HCT116 (cell line): ENCODE data around the gene HHIPL1. TPM values are rescaled to one million over a fixed set of nuclear protein-coding genes. Genes with fewer than 3 reads are reported as not detected.

Source experiments
- ATAC-seq: fragments of 200-7000 bp; cut with Tn5 transposase; 2 replicates; pipeline ENCODE4 v1.9.1; 2020; ENCODE audit warnings: mild to moderate bottlenecking, moderate library complexity
- BruUV-seq: library from RNA; stranded (reverse); fragments of 400-500 nt; replicated peaks from 2 replicates; lab custom pipeline; 2021; lab: Mats Ljungman, UMichigan
- CTCF ChIA-PET: fragments of 300-600 bp; sonication (Branson Sonifier 250); formaldehyde crosslinking; loops from one replicate; lab custom pipeline; 2021; ENCODE audit warnings: antibody characterized with exemption; lab: Charles Lee
- POLR2A ChIA-PET: fragments of 300-600, 350-600 bp; sonication (Branson Sonifier 250); formaldehyde crosslinking; loops from one replicate; lab custom pipeline; 2021; ENCODE audit warnings: antibody characterized with exemption; lab: Charles Lee
- RAD21 ChIA-PET, 2 experiments: fragments of 300-600 bp; sonication (Branson Sonifier 250); formaldehyde crosslinking; loops; one replicate each; lab custom pipeline; 2023; ENCODE audit warnings: low total read pairs in 2 of 2; ENCODE audit not compliant: uncharacterized antibody in 2 of 2, unreplicated experiment in 2 of 2, low non-redundant PET in 1 of 2; lab: Charles Lee
- DNase-seq: peaks from one replicate; pipeline ENCODE4 v3.0.0-alpha.2; 2010; ENCODE audit warnings: low read depth, low spot score
- H2AFZ ChIP-seq: fragments of 200-600 bp; shearing (Covaris generic), sonication (generic); 2 replicates; pipeline ENCODE4 v1.6.1; 2017; ENCODE audit warnings: low read depth, mixed run types, mixed read lengths, antibody characterized with exemption, low read length; ENCODE audit not compliant: poor library complexity, severe bottlenecking
- H3K27ac ChIP-seq: 2 replicates; pipeline ENCODE4 v1.5.1; 2012; ENCODE audit warnings: low read depth, low read length
- H3K27me3 ChIP-seq: fragments of 200-600 bp; sonication (generic); 2 replicates; pipeline ENCODE4 v1.6.1; 2016; ENCODE audit warnings: mixed run types, low read length, mixed read lengths; ENCODE audit not compliant: insufficient read depth
- H3K36me3 ChIP-seq, 2 experiments: fragments of 200-500 bp in 1 of 2; fragments of 200-600 bp in 1 of 2; sonication (Bioruptor generic) in 1 of 2; sonication (generic) in 1 of 2; 2 replicates each; pipeline versions ENCODE4 v1.5.1 to v1.6.1; 2014 to 2016; ENCODE audit warnings: low read length in 2 of 2, inconsistent platforms in 1 of 2, mixed read lengths in 1 of 2, mixed run types in 1 of 2; ENCODE audit not compliant: insufficient read depth in 2 of 2, control insufficient read depth in 1 of 2
- H3K4me1 ChIP-seq, 2 experiments: fragments of 200-600 bp in 1 of 2; sonication (generic) in 1 of 2; 2 replicates each; pipeline versions ENCODE4 v1.5.1 to v1.6.1; 2012 to 2017; ENCODE audit warnings: low read length in 2 of 2, inconsistent platforms in 1 of 2, mild to moderate bottlenecking in 1 of 2, mixed read lengths in 1 of 2, mixed run types in 1 of 2, moderate library complexity in 1 of 2; ENCODE audit not compliant: insufficient read depth in 2 of 2, control insufficient read depth in 1 of 2
- H3K4me2 ChIP-seq: fragments of 200-600 bp; sonication (generic); 2 replicates; pipeline ENCODE4 v1.6.1; 2017; ENCODE audit warnings: mixed run types, low read length, mixed read lengths
- H3K4me3 ChIP-seq, 2 experiments: fragments of 200-600 bp in 1 of 2; sonication (generic) in 1 of 2; replicated peaks in 1 of 2; 2 replicates each; pipeline ENCODE4 v1.5.1; 2011 to 2016; ENCODE audit warnings: low read length in 2 of 2, control low read depth in 1 of 2, low read depth in 1 of 2, mild to moderate bottlenecking in 1 of 2, mixed read lengths in 1 of 2, mixed run types in 1 of 2
- H3K79me2 ChIP-seq: fragments of 200-600 bp; sonication (generic); 2 replicates; pipeline ENCODE4 v1.6.1; 2017; ENCODE audit warnings: mild to moderate bottlenecking, mixed run types, low read length, moderate library complexity, mixed read lengths; ENCODE audit not compliant: insufficient read depth
- H3K9ac ChIP-seq: fragments of 200-600 bp; sonication (generic); 2 replicates; pipeline ENCODE4 v1.6.1; 2016; ENCODE audit warnings: low read length, mixed read lengths
- H3K9me2 ChIP-seq: fragments of 200-600 bp; sonication (generic), shearing (Covaris generic); 2 replicates; pipeline ENCODE4 v1.6.1; 2017; ENCODE audit warnings: mixed run types, mild to moderate bottlenecking, moderate library complexity; ENCODE audit not compliant: insufficient read depth
- H3K9me3 ChIP-seq, 2 experiments: fragments of 200-500 bp in 1 of 2; fragments of 200-600 bp in 1 of 2; sonication (Bioruptor generic) in 1 of 2; sonication (generic) in 1 of 2; 2 replicates each; pipeline ENCODE4 v1.6.1; 2014 to 2017; ENCODE audit warnings: low read length in 2 of 2, mixed read lengths in 2 of 2, inconsistent platforms in 1 of 2, low read depth in 1 of 2, mild to moderate bottlenecking in 1 of 2, mixed run types in 1 of 2, moderate library complexity in 1 of 2; ENCODE audit not compliant: control insufficient read depth in 1 of 2, insufficient read depth in 1 of 2
- H4K20me1 ChIP-seq: fragments of 200-600 bp; sonication (generic), shearing (Covaris generic); 2 replicates; pipeline ENCODE4 v1.6.1; 2017; ENCODE audit warnings: mixed run types, mild to moderate bottlenecking, moderate library complexity; ENCODE audit not compliant: insufficient read depth
- CBX3 ChIP-seq: IDR thresholded peaks from 2 replicates; pipeline ENCODE4 v1.6.1; 2012; ENCODE audit warnings: low read depth
- CEBPB ChIP-seq: IDR thresholded peaks from 2 replicates; pipeline ENCODE4 v1.6.1; 2012; ENCODE audit warnings: low read depth
- EGR1 ChIP-seq: IDR thresholded peaks from 2 replicates; pipeline ENCODE4 v1.6.1; 2012; ENCODE audit warnings: low read depth
- EZH2phosphoT487 ChIP-seq: fragments of 200-600 bp; IDR thresholded peaks from 2 replicates; pipeline ENCODE4 v1.6.1; 2018; ENCODE audit warnings: antibody characterized with exemption, borderline replicate concordance
- JUND ChIP-seq: IDR thresholded peaks from 2 replicates; pipeline ENCODE4 v1.6.1; 2012
- POLR2A ChIP-seq: IDR thresholded peaks from 2 replicates; pipeline ENCODE4 v1.7.0; 2011; ENCODE audit warnings: borderline replicate concordance; ENCODE audit not compliant: insufficient read depth, insufficient read length; ENCODE audit errors: extremely low read depth
- REST ChIP-seq: IDR thresholded peaks from 2 replicates; pipeline ENCODE4 v1.6.1; 2012; ENCODE audit warnings: low read depth
- SIN3A ChIP-seq: IDR thresholded peaks from 2 replicates; pipeline ENCODE4 v1.6.1; 2012; ENCODE audit warnings: low read depth
- SRF ChIP-seq: IDR thresholded peaks from 2 replicates; pipeline ENCODE4 v1.6.1; 2012; ENCODE audit warnings: low read depth
- TCF7L2 ChIP-seq: IDR thresholded peaks from 2 replicates; pipeline ENCODE4 v1.7.0; 2011; ENCODE audit warnings: borderline replicate concordance, inconsistent platforms; ENCODE audit not compliant: insufficient read depth, insufficient read length; ENCODE audit errors: extremely low read depth
- ZFX ChIP-seq: fragments of 450-650 bp; IDR thresholded peaks from 2 replicates; pipeline ENCODE4 v1.6.1; 2017
- ZNF274 ChIP-seq: fragments of 200-500 bp; sonication (Bioruptor generic); IDR thresholded peaks from 2 replicates; pipeline ENCODE4 v1.6.1; 2014; ENCODE audit warnings: mild to moderate bottlenecking, low read depth, low read length, inconsistent platforms
- intact Hi-C: fragments of 100-400 bp; cut with micrococcal nuclease; formaldehyde crosslinking; loops from 2 replicates; pipeline ENCODE4 v1.10.0; 2022
- total RNA-seq: library from RNA; stranded (reverse); gene quantifications from one replicate; pipeline ENCODE4 v1.2.1, GENCODE V29; 2021; ENCODE audit not compliant: unreplicated experiment
- TF ChIP-seq, protein P1 (sequence below): IDR thresholded peaks from 2 replicates; pipeline ENCODE4 v1.6.1; 2012
- TF ChIP-seq, protein P2 (sequence below): IDR thresholded peaks from 2 replicates; pipeline ENCODE4 v1.6.1; 2011; ENCODE audit warnings: mild to moderate bottlenecking, low read length, moderate library complexity; ENCODE audit not compliant: insufficient replicate concordance; ENCODE audit errors: extremely low read depth
- TF ChIP-seq, protein P3 (sequence below), 3 experiments: fragments of 200-600 bp in 1 of 3; sonication (generic) in 1 of 3; IDR thresholded peaks in 2 of 3; conservative IDR thresholded peaks in 1 of 3; 2 replicates each; pipeline ENCODE4 v1.5.1; 2012 to 2017; ENCODE audit warnings: low read depth in 2 of 3, low read length in 2 of 3, antibody characterized with exemption in 1 of 3, borderline replicate concordance in 1 of 3, control low read depth in 1 of 3, mild to moderate bottlenecking in 1 of 3, mixed read lengths in 1 of 3, mixed run types in 1 of 3, moderate library complexity in 1 of 3; ENCODE audit not compliant: insufficient read depth in 1 of 3

HHIPL1 gene
- total RNA-seq, 1 experiment from 2014 or later, result not detected

DNA sequence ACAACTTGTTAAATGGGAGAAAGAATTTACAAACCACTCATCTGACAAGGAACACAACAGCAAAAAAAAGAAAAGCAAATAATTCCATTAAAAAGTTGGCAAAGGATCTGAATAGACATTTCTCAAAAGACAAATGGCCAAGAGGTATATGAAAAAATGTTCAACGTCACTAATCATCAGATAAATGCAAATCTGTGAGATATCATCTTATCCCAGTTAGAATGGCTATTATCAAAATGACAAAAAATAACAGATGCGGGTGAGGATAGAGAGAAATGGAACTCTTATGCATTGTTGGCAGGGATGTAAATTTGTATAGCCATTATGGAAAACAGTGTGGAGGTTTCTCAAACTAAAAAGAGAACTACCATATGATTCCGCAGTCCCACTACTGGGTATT is 69.0 kb downstream of the HHIPL1 start:
- H3K4me3 ChIP-seq, result no peak overlapping the region
- no peak for TF ChIP-seq CEBPB
- TF ChIP-seq TCF7L2, result no peak
- TF ChIP-seq POLR2A, result no peak
- TF ChIP-seq ZFX, result no peak
- TF ChIP-seq, protein P1, sequence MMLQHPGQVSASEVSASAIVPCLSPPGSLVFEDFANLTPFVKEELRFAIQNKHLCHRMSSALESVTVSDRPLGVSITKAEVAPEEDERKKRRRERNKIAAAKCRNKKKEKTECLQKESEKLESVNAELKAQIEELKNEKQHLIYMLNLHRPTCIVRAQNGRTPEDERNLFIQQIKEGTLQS, result no peak
- no peak for TF ChIP-seq SIN3A
- no peak for TF ChIP-seq SRF
- TF ChIP-seq CBX3, result no peak
- no peak for TF ChIP-seq JUND
- TF ChIP-seq, protein P2, sequence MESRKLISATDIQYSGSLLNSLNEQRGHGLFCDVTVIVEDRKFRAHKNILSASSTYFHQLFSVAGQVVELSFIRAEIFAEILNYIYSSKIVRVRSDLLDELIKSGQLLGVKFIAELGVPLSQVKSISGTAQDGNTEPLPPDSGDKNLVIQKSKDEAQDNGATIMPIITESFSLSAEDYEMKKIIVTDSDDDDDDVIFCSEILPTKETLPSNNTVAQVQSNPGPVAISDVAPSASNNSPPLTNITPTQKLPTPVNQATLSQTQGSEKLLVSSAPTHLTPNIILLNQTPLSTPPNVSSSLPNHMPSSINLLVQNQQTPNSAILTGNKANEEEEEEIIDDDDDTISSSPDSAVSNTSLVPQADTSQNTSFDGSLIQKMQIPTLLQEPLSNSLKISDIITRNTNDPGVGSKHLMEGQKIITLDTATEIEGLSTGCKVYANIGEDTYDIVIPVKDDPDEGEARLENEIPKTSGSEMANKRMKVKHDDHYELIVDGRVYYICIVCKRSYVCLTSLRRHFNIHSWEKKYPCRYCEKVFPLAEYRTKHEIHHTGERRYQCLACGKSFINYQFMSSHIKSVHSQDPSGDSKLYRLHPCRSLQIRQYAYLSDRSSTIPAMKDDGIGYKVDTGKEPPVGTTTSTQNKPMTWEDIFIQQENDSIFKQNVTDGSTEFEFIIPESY, result no peak
- TF ChIP-seq ZNF274, result no peak
- TF ChIP-seq, protein P3, sequence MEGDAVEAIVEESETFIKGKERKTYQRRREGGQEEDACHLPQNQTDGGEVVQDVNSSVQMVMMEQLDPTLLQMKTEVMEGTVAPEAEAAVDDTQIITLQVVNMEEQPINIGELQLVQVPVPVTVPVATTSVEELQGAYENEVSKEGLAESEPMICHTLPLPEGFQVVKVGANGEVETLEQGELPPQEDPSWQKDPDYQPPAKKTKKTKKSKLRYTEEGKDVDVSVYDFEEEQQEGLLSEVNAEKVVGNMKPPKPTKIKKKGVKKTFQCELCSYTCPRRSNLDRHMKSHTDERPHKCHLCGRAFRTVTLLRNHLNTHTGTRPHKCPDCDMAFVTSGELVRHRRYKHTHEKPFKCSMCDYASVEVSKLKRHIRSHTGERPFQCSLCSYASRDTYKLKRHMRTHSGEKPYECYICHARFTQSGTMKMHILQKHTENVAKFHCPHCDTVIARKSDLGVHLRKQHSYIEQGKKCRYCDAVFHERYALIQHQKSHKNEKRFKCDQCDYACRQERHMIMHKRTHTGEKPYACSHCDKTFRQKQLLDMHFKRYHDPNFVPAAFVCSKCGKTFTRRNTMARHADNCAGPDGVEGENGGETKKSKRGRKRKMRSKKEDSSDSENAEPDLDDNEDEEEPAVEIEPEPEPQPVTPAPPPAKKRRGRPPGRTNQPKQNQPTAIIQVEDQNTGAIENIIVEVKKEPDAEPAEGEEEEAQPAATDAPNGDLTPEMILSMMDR (IDR thresholded peaks at IDR 0.05 in 2 of 3, conservative IDR thresholded peaks at IDR 0.05 in 1 of 3; ENCODE audit: borderline replicate concordance in 1 of 3, insufficient read depth in 1 of 3, low read depth in 2 of 3, low read length in 2 of 3), result no peak
- TF ChIP-seq REST, result no peak
- no peak for TF ChIP-seq EZH2phosphoT487
- no peak for TF ChIP-seq EGR1
- POLR2A ChIA-PET, result no interaction called here
- no TSS peak for BruUV-seq
- H3K9ac ChIP-seq, result no peak overlapping the region
- H3K27ac ChIP-seq, result no peak overlapping the region
- H3K4me1 ChIP-seq, result no peaks in the 10 kb centered on the region
- RAD21 ChIA-PET, result no interaction called here
- no peaks in the 10 kb centered on the region for H3K36me3 ChIP-seq
- CTCF ChIA-PET, result interaction anchor here (0.7 kb wide), 1 partner anchor 125 kb away, joined by 3 read pairs; no protein-coding TSS in a partner anchor
- no peak overlapping the region for H3K4me2 ChIP-seq
- DNase-seq (no peak), ATAC-seq (no peak)
- H3K9me2 ChIP-seq, result no peaks in the 10 kb centered on the region
- H3K9me3 ChIP-seq, result no peaks in the 10 kb centered on the region
- no peaks in the 10 kb centered on the region for H4K20me1 ChIP-seq
- H2AFZ ChIP-seq, result no peak overlapping the region
- intact Hi-C loops, result no loop called here
- no peaks in the 10 kb centered on the region; the same call in none of the 2 replicates for H3K27me3 ChIP-seq
- H3K79me2 ChIP-seq, result no peaks in the 10 kb centered on the region
